HG02759 (cell line): ENCODE measurements around the gene NCAN.
"Not testable (repeated sequence)": the region's sequence is repeated elsewhere in the genome, so short reads cannot be mapped to it uniquely, and the experiment has no call there.

Source experiments
- ATAC-seq: cut with Tn5 transposase; IDR thresholded peaks from one replicate; pipeline ENCODE4 v1.9.1; 2021; ENCODE audit warnings: mild to moderate bottlenecking, moderate library complexity; ENCODE audit not compliant: unreplicated experiment

The NCAN gene

GRCh38 chr19:19192910-19193423, 18.8 kb upstream of the NCAN start:
- no peak for ATAC-seq

- no peak for ATAC-seq
Measured at GRCh38 chr19:19193926-19194325, 17.8 kb upstream of the NCAN start.

- ATAC-seq: no peak
Measured at GRCh38 chr19:19201697-19202630, 9.8 kb upstream of the NCAN start.

GRCh38 chr19:19202707-19203011, 9.1 kb upstream of the NCAN start:
- no peak for ATAC-seq

GRCh38 chr19:19203012-19203856, 8.5 kb upstream of the NCAN start, which contains the start of gene NR2C2AP:
NR2C2AP (minus strand) TSS chr19:19203414; CDS start chr19:19203060, 354 bp downstream.
- peak; percentile 85 for ATAC-seq

GRCh38 chr19:19204181-19204580, 7.6 kb upstream of the NCAN start:
- no peak for ATAC-seq

GRCh38 chr19:19205416-19206410, 6.0 kb upstream of the NCAN start:
- no peak for ATAC-seq

GRCh38 chr19:19206938-19207337, 4.8 kb upstream of the NCAN start:
- ATAC-seq: no peak

GRCh38 chr19:19207637-19208572, 3.9 kb upstream of the NCAN start:
- ATAC-seq: no peak

- no peak for ATAC-seq
Measured at GRCh38 chr19:19209372-19209771, 2.4 kb upstream of the NCAN start.

- ATAC-seq: no peak
Measured at GRCh38 chr19:19212916-19213315, 1.2 kb downstream of the NCAN start.

GRCh38 chr19:19213426-19214158, 1.8 kb downstream of the NCAN start:
- ATAC-seq: no peak

GRCh38 chr19:19214159-19214490, 2.4 kb downstream of the NCAN start:
- ATAC-seq: no peak

GRCh38 chr19:19214892-19215291, 3.1 kb downstream of the NCAN start:
- ATAC-seq: no peak

GRCh38 chr19:19215792-19216191, 4.0 kb downstream of the NCAN start:
- no peak for ATAC-seq

GRCh38 chr19:19217099-19217498, 5.3 kb downstream of the NCAN start:
- ATAC-seq: no peak

- ATAC-seq: no peak
Measured at GRCh38 chr19:19218911-19219310, 7.2 kb downstream of the NCAN start.

- ATAC-seq: not testable (repeated sequence)
Measured at GRCh38 chr19:19221000-19221399, 9.2 kb downstream of the NCAN start.

GRCh38 chr19:19223060-19223459, 11.3 kb downstream of the NCAN start:
- no peak for ATAC-seq
